Neural crest cell (in vitro differentiated cells): ENCODE results near the gene C1orf115. TPM values are rescaled to one million over a fixed set of nuclear protein-coding genes. Genes with fewer than 3 reads are reported as not detected.
"Not testable (repeated sequence)": the region's sequence is repeated elsewhere in the genome, so short reads cannot be mapped to it uniquely, and the experiment has no call there.

ENCODE experiments used
- DNase-seq: peaks from one replicate; pipeline ENCODE4 v3.0.0; 2021; ENCODE audit warnings: low read depth, mixed read lengths, low spot score
- H3K27ac Mint-ChIP-seq: one replicate; pipeline ENCODE4 v1.8.0; 2021; ENCODE audit warnings: mild to moderate bottlenecking, mixed read lengths; ENCODE audit not compliant: unreplicated experiment
- H3K27me3 Mint-ChIP-seq: 2 replicates; pipeline ENCODE4 v1.8.0; 2021; ENCODE audit warnings: low read depth, mild to moderate bottlenecking, mixed read lengths
- H3K36me3 Mint-ChIP-seq: 2 replicates; pipeline ENCODE4 v1.8.0; 2021; ENCODE audit warnings: low read depth, mild to moderate bottlenecking, mixed read lengths
- H3K4me1 Mint-ChIP-seq: 2 replicates; pipeline ENCODE4 v1.8.0; 2021; ENCODE audit warnings: mixed read lengths
- H3K4me3 Mint-ChIP-seq: one replicate; pipeline ENCODE4 v1.8.0; 2021; ENCODE audit warnings: mild to moderate bottlenecking, mixed read lengths
- H3K9me3 Mint-ChIP-seq: 2 replicates; pipeline ENCODE4 v1.8.0; 2021; ENCODE audit warnings: mixed read lengths
- CTCF ChIP-seq: fragments of 200-600 bp; sonication (generic); conservative IDR thresholded peaks from 2 replicates; pipeline ENCODE4 v1.5.0; 2021; ENCODE audit warnings: antibody characterized with exemption, mild to moderate bottlenecking
- total RNA-seq: library from RNA; stranded (reverse); gene quantifications from 2 replicates; pipeline ENCODE4 v1.2.1, GENCODE V29; 2021

Gene C1orf115
- total RNA-seq, 1 donor from 2014 or later: 0.75 TPM

GRCh38 chr1:220710333-220710732 lies 20.2 kb downstream of the C1orf115 start:
- TF ChIP-seq CTCF: no peak
- no peaks in the 10 kb centered on the region for H3K36me3 Mint-ChIP-seq
- H3K9me3 Mint-ChIP-seq: peaks cover 2% of the 10 kb centered on the region

GRCh38 chr1:220711056-220711809 lies 21.1 kb downstream of the C1orf115 start:
- no peaks in the 10 kb centered on the region for H3K4me1 Mint-ChIP-seq
- no peaks in the 10 kb centered on the region for H3K27me3 Mint-ChIP-seq
- DNase-seq: no peak
- TF ChIP-seq CTCF: no peak
- no peaks in the 10 kb centered on the region for H3K36me3 Mint-ChIP-seq
- H3K27ac Mint-ChIP-seq: peak overlapping the region; percentile 78
- H3K4me3 Mint-ChIP-seq: no peak overlapping the region
- H3K9me3 Mint-ChIP-seq: peaks cover 2% of the 10 kb centered on the region

More at GRCh38 chr1:220710333-220710732, 20.2 kb downstream of the C1orf115 start:
- Mint-ChIP-seq H3K4me1 (no peaks in the 10 kb centered on the region), H3K27ac (no peak overlapping the region), H3K27me3 (no peaks in the 10 kb centered on the region), H3K4me3 (no peak overlapping the region)
- DNase-seq: no peak

GRCh38 chr1:220715986-220716385 lies 25.8 kb downstream of the C1orf115 start:
- not testable (repeated sequence) for H3K4me1 Mint-ChIP-seq, DNase-seq, H3K36me3 Mint-ChIP-seq, H3K9me3 Mint-ChIP-seq, H3K27ac Mint-ChIP-seq, H3K4me3 Mint-ChIP-seq, H3K27me3 Mint-ChIP-seq

- Mint-ChIP-seq H3K9me3 (peaks cover 7% of the 10 kb centered on the region), H3K4me3 (no peak overlapping the region), H3K36me3 (no peaks in the 10 kb centered on the region), H3K27me3 (no peaks in the 10 kb centered on the region), H3K27ac (no peak overlapping the region), H3K4me1 (no peaks in the 10 kb centered on the region)
- no peak for TF ChIP-seq CTCF
- no peak for DNase-seq
Measured at GRCh38 chr1:220717800-220718640, 27.9 kb downstream of the C1orf115 start.

GRCh38 chr1:220721266-220721665 lies 31.1 kb downstream of the C1orf115 start:
- H3K4me3 Mint-ChIP-seq, DNase-seq, H3K4me1 Mint-ChIP-seq, H3K36me3 Mint-ChIP-seq, H3K27ac Mint-ChIP-seq, H3K9me3 Mint-ChIP-seq, H3K27me3 Mint-ChIP-seq: not testable (repeated sequence)

GRCh38 chr1:220726634-220727033 lies 36.5 kb downstream of the C1orf115 start:
- TF ChIP-seq CTCF: peak; percentile 36

More at GRCh38 chr1:220726634-220727033, 36.5 kb downstream of the C1orf115 start:
- no peak for DNase-seq
- Mint-ChIP-seq H3K36me3 (peaks cover 2% of the 10 kb centered on the region), H3K4me1 (no peaks in the 10 kb centered on the region), H3K9me3 (peaks cover 6% of the 10 kb centered on the region), H3K4me3 (no peak overlapping the region), H3K27me3 (peaks cover 9% of the 10 kb centered on the region), H3K27ac (no peak overlapping the region)
